ENCODE data around the gene MKLN1. TPM values are rescaled to one million over a fixed set of nuclear protein-coding genes. Genes with fewer than 3 reads are reported as not detected.

Gene MKLN1
- total and polyA plus RNA-seq, 10 of the 15 experiments (the other 5 are each of a cell fraction or from before 2014, with no cell fraction given), result 13.6 to 55.8 (median 29.3) TPM

DNA sequence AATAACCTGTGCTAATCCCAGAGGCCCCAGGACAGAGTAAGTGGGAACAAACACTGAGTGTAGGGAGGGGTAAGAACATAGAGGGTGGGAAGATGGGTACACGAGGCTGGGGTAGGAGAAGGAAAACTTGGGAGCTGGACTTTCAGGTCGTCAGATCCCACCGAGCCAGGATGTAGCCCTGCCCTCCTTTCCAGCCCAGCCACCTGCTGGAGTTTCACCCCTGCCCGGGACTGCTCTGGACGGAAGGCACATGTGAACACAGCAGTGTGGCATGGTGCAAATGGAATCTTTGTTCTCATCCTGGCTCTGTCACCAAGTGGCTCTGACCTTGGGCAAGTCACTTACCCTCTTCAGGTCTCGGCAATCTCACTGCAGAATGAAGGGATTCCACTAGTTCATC, 176.0 kb downstream of the MKLN1 start:
- in situ Hi-C loops (cut with MboI) (no loop called here), intact Hi-C loops (cut with micrococcal nuclease; ENCODE audit: unreplicated experiment) (no loop called here)
- Histone ChIP-seq H3K9me3 (replicated peaks; ENCODE audit: control insufficient read depth, insufficient read depth, low read length) (no peaks in the 10 kb centered on the region), H2AFZ (ENCODE audit: control insufficient read depth, low read depth, low read length) (no peak overlapping the region), H3K4me3 (no peak overlapping the region), H3K9ac (ENCODE audit: control insufficient read depth, insufficient read depth, low read length) (no peak overlapping the region), H4K20me1 (ENCODE audit: control insufficient read depth, insufficient read depth) (no peaks in the 10 kb centered on the region), H3K4me1 (ENCODE audit: control insufficient read depth, insufficient read depth, low read length) (peaks cover 6% of the 10 kb centered on the region; the same call in 1 of the 2 replicates), H3K36me3 (ENCODE audit: control insufficient read depth in 2 of 2, insufficient read depth in 2 of 2, low read length in 1 of 2) (no peaks in the 10 kb centered on the region; a peak in 1 of 4 replicates), H3K4me2 (ENCODE audit: control insufficient read depth, insufficient read depth) (no peak overlapping the region), H3K27me3 (replicated peaks in 1 of 2; ENCODE audit: control insufficient read depth in 2 of 2, insufficient read depth in 2 of 2, low read length in 1 of 2) (no peaks in the 10 kb centered on the region), H3K79me2 (ENCODE audit: control insufficient read depth, insufficient read depth, low read length) (no peaks in the 10 kb centered on the region), H3K27ac (ENCODE audit: control insufficient read depth, insufficient read depth) (no peak overlapping the region)
- WGBS (ENCODE audit: insufficient coverage, insufficient replicate concordance, low lambda C conversion rate, missing lambda C conversion rate), result 68% methylated on average over 6 of the region's 6 CpGs
- DNase-seq (ENCODE audit: low read depth, low spot score) (no peak), ATAC-seq (no peak), FAIRE-seq (no peak)
- RAD21 ChIA-PET (ENCODE audit: unreplicated experiment), result interaction anchor here (0.5 kb wide), 1 partner anchor 440 kb away, joined by 4 read pairs; no protein-coding TSS in a partner anchor
- BruUV-seq (replicated peaks), result no TSS peak
- SMC1A ChIA-PET (ENCODE audit: uncharacterized antibody, unreplicated experiment), result interaction anchor here (0.8 to 1.9 kb wide), 2 partner anchors 10 to 144 kb away, joined by 4 to 8 read pairs; no protein-coding TSS in a partner anchor
- CTCF ChIA-PET, result interaction anchor here (1.7 to 4.3 kb wide), 3 partner anchors 9 to 152 kb away, joined by 4 to 44 read pairs (median 11); no protein-coding TSS in a partner anchor
- TF ChIP-seq CBX3 (IDR thresholded peaks at IDR 0.05; ENCODE audit: borderline replicate concordance, low read depth) (no peak), STAT1 (conservative IDR thresholded peaks at IDR 0.05) (no peak), POLR2AphosphoS5 (IDR thresholded peaks at IDR 0.05; ENCODE audit: low read length) (0 out of 2 replicates have a peak, but pooled peaks have one; percentile 9), POU2F2 (IDR thresholded peaks at IDR 0.05; ENCODE audit: borderline replicate concordance, low read depth, low read length) (no peak), ATF7 (IDR thresholded peaks at IDR 0.05; ENCODE audit: low read depth) (no peak), HDAC2 (IDR thresholded peaks at IDR 0.05) (no peak)
- TF ChIP-seq, protein P1, sequence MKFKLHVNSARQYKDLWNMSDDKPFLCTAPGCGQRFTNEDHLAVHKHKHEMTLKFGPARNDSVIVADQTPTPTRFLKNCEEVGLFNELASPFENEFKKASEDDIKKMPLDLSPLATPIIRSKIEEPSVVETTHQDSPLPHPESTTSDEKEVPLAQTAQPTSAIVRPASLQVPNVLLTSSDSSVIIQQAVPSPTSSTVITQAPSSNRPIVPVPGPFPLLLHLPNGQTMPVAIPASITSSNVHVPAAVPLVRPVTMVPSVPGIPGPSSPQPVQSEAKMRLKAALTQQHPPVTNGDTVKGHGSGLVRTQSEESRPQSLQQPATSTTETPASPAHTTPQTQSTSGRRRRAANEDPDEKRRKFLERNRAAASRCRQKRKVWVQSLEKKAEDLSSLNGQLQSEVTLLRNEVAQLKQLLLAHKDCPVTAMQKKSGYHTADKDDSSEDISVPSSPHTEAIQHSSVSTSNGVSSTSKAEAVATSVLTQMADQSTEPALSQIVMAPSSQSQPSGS (IDR thresholded peaks at IDR 0.05; ENCODE audit: low read length), result no peak
- POLR2A ChIA-PET, result interaction anchor here (1.0 to 1.6 kb wide), 2 partner anchors 11 to 20 kb away, joined by 3 to 5 read pairs; no protein-coding TSS in a partner anchor

All from GM12878 (cell line).